K562 (cell line): ENCODE data around the gene SCGB1D1. TPM values are rescaled to one million over a fixed set of nuclear protein-coding genes. Genes with fewer than 3 reads are reported as not detected.

ENCODE experiments used
- ATAC-seq: fragments of 200-7000 bp; cut with Tn5 transposase; 3 replicates; pipeline ENCODE4 v1.9.1; 2020; ENCODE audit warnings: moderate library complexity
- BruUV-seq: library from RNA; stranded (reverse); fragments of 400-500 nt; replicated peaks from 2 replicates; lab custom pipeline; 2021; lab: Mats Ljungman, UMichigan
- CTCF ChIA-PET: fragments of 300-600 bp; formaldehyde crosslinking; extraction: SDS; loops from one replicate; lab custom pipeline; 2021; ENCODE audit warnings: low intra/inter-chr PET ratio; lab: Yijun Ruan, JAX
- POLR2A ChIA-PET: fragments of 300-600, 350-650 bp; sonication (Branson Sonifier 250); formaldehyde crosslinking; extraction: SDS; loops from one replicate; lab custom pipeline; 2021; ENCODE audit warnings: antibody characterized with exemption, inconsistent platforms; lab: Yijun Ruan, JAX
- DNase-seq, 4 experiments: peaks; one replicate each; pipeline versions ENCODE4 v3.0.0 to v3.0.0-alpha.2; 2011 to 2018; ENCODE audit warnings: low spot score in 3 of 4, mixed read lengths in 3 of 4; ENCODE audit errors: extremely low read depth in 1 of 4
- FAIRE-seq: peaks from 2 replicates; lab custom pipeline; 2011; peaks lifted over from hg19 to GRCh38; lab: Jason Lieb, UNC
- H2AFZ ChIP-seq: 2 replicates; pipeline ENCODE4 v1.6.0; 2011; ENCODE audit warnings: low read depth, low read length, control low read depth, inconsistent platforms
- H3K27ac ChIP-seq: fragments of 200-600 bp; 3 replicates; pipeline ENCODE4 v1.8.0; 2011; ENCODE audit warnings: low read depth, mild to moderate bottlenecking, control low read depth, inconsistent platforms, low read length, moderate library complexity, mixed read lengths; ENCODE audit errors: extremely low read depth
- H3K27me3 ChIP-seq, 2 experiments: fragments of 300-600 bp in 1 of 2; 2 replicates in 1 of 2; 3 replicates in 1 of 2; pipeline versions ENCODE4 v1.6.0 to v1.8.0; 2011; ENCODE audit warnings: inconsistent platforms in 2 of 2, low read length in 2 of 2, mild to moderate bottlenecking in 1 of 2, mixed read lengths in 1 of 2, moderate library complexity in 1 of 2; ENCODE audit not compliant: control insufficient read depth in 2 of 2, insufficient read depth in 2 of 2
- H3K36me3 ChIP-seq: fragments of 300-600 bp; 3 replicates; pipeline ENCODE4 v1.8.0; 2011; ENCODE audit warnings: mild to moderate bottlenecking, low read length, inconsistent platforms; ENCODE audit not compliant: control insufficient read depth, insufficient read depth
- H3K4me1 ChIP-seq, 2 experiments: fragments of 200-600 bp in 1 of 2; replicated peaks in 1 of 2; 2 replicates in 1 of 2; 3 replicates in 1 of 2; pipeline versions ENCODE4 v1.5.1 to v1.8.0; 2011; ENCODE audit warnings: inconsistent platforms in 2 of 2, low read length in 2 of 2, mild to moderate bottlenecking in 1 of 2, mixed read lengths in 1 of 2, moderate library complexity in 1 of 2; ENCODE audit not compliant: control insufficient read depth in 2 of 2, insufficient read depth in 2 of 2
- H3K4me2 ChIP-seq: 2 replicates; pipeline ENCODE4 v1.6.1; 2011; ENCODE audit warnings: low read length, control low read depth, inconsistent platforms, mixed read lengths; ENCODE audit not compliant: insufficient read depth
- H3K4me3 ChIP-seq: fragments of 200-600 bp; sonication (generic), shearing (Covaris generic); 2 replicates; pipeline ENCODE4 v1.5.1; 2016; ENCODE audit warnings: control low read depth, inconsistent platforms
- H3K79me2 ChIP-seq: fragments of 200-600 bp; 3 replicates; pipeline ENCODE4 v1.8.0; 2011; ENCODE audit warnings: low read length, inconsistent platforms; ENCODE audit not compliant: control insufficient read depth, insufficient read depth
- H3K9ac ChIP-seq, 2 experiments: 2 replicates each; pipeline versions ENCODE4 v1.6.0 to v1.6.1; 2011; ENCODE audit warnings: low read depth in 2 of 2, low read length in 2 of 2, control low read depth in 1 of 2, inconsistent platforms in 1 of 2, mild to moderate bottlenecking in 1 of 2, mixed read lengths in 1 of 2; ENCODE audit not compliant: insufficient read depth in 1 of 2
- H3K9me1 ChIP-seq: one replicate; pipeline ENCODE4 v1.6.0; 2011; ENCODE audit warnings: inconsistent platforms, mild to moderate bottlenecking, low read length, moderate library complexity; ENCODE audit not compliant: control insufficient read depth, insufficient read depth
- H3K9me3 ChIP-seq: replicated peaks from 2 replicates; pipeline ENCODE4 v1.5.1; 2011; ENCODE audit warnings: low read depth, low read length, inconsistent platforms; ENCODE audit not compliant: control insufficient read depth, insufficient read depth
- H4K20me1 ChIP-seq: replicated peaks from 2 replicates; pipeline ENCODE4 v1.6.1; 2011; ENCODE audit warnings: low read length, inconsistent platforms, mixed read lengths; ENCODE audit not compliant: control insufficient read depth, insufficient read depth
- CCNT2 ChIP-seq: IDR thresholded peaks from 2 replicates; pipeline ENCODE4 v1.6.1; 2011; ENCODE audit warnings: borderline replicate concordance, low read depth, mild to moderate bottlenecking, moderate library complexity, mixed read lengths, low read length; ENCODE audit not compliant: insufficient read length; ENCODE audit errors: extremely low read depth
- CHCHD3 ChIP-seq: fragments of 250-450 bp; sonication (Bioruptor Pico); IDR thresholded peaks from 2 replicates; pipeline ENCODE4 v2.1.2; 2022; ENCODE audit warnings: mild to moderate bottlenecking
- EGR1 ChIP-seq: fragments of 450-650 bp; conservative IDR thresholded peaks from 2 replicates; pipeline ENCODE4 v1.6.1; 2017; ENCODE audit warnings: mild to moderate bottlenecking
- ESRRA ChIP-seq: fragments of 450-650 bp; IDR thresholded peaks from 2 replicates; pipeline ENCODE4 v1.6.1; 2014; ENCODE audit warnings: low read depth, mild to moderate bottlenecking, moderate library complexity, borderline replicate concordance
- ESRRB ChIP-seq: fragments of 250-450 bp; sonication (Bioruptor Pico); IDR thresholded peaks from 2 replicates; pipeline ENCODE4 v1.5.0; 2020; ENCODE audit warnings: mild to moderate bottlenecking, moderate library complexity, borderline replicate concordance
- FOXJ2 ChIP-seq: fragments of 200-800 bp; sonication (Bioruptor generic); IDR thresholded peaks from 2 replicates; pipeline ENCODE4 v1.6.1; 2016; ENCODE audit warnings: missing genetic modification characterization, missing compliant biosample characterization
- HDGF ChIP-seq: fragments of 450-650 bp; IDR thresholded peaks from 2 replicates; pipeline ENCODE4 v1.6.1; 2016
- IFI16 ChIP-seq: fragments of 250-450 bp; sonication (Bioruptor Pico); IDR thresholded peaks from 2 replicates; pipeline ENCODE4 v2.1.2; 2022; ENCODE audit warnings: mild to moderate bottlenecking, inconsistent platforms
- KHSRP ChIP-seq: fragments of 450-650 bp; IDR thresholded peaks from 2 replicates; pipeline ENCODE4 v1.6.1; 2017
- KLF1 ChIP-seq: fragments of 450-650 bp; IDR thresholded peaks from 2 replicates; pipeline ENCODE4 v1.6.1; 2016; ENCODE audit warnings: missing genetic modification characterization, missing compliant biosample characterization
- MCM5 ChIP-seq: fragments of 450-650 bp; IDR thresholded peaks from 2 replicates; pipeline ENCODE4 v1.6.1; 2016; ENCODE audit warnings: low read depth
- PYGO2 ChIP-seq: fragments of 450-650 bp; IDR thresholded peaks from 2 replicates; pipeline ENCODE4 v1.6.1; 2016; ENCODE audit warnings: mild to moderate bottlenecking, missing genetic modification characterization, moderate library complexity, missing compliant biosample characterization
- TAF15 ChIP-seq: fragments of 200-400 bp; formaldehyde crosslinking; IDR thresholded peaks from 2 replicates; pipeline ENCODE4 v1.6.1; 2017; ENCODE audit warnings: mild to moderate bottlenecking, low read depth, low read length, moderate library complexity
- ZFP1 ChIP-seq: fragments of 450-650 bp; formaldehyde crosslinking; IDR thresholded peaks from 2 replicates; pipeline ENCODE4 v1.4.0; 2020; ENCODE audit warnings: mild to moderate bottlenecking, mixed read lengths
- ZNF134 ChIP-seq: fragments of 250-450 bp; sonication (Bioruptor Pico); conservative IDR thresholded peaks from 2 replicates; pipeline ENCODE4 v1.4.0; 2020
- ZNF263 ChIP-seq: sonication (generic); formaldehyde crosslinking; IDR thresholded peaks from 2 replicates; pipeline ENCODE4 v1.8.0; 2022; ENCODE audit warnings: mild to moderate bottlenecking, missing genetic modification reagents, borderline replicate concordance
- WGBS: fragments of 100-300 bp; shearing (Covaris generic); methylation state at CpG from one replicate; pipeline ENCODE4 v1.1.6; 2016; ENCODE audit warnings: low coverage, mixed read lengths; ENCODE audit not compliant: insufficient coverage; ENCODE audit errors: missing lambda C conversion rate; 5-methylcytosine and 5-hydroxymethylcytosine counted together
- in situ Hi-C: fragments of 300-500 bp; cut with MboI; formaldehyde crosslinking; loops from 4 replicates; pipeline ENCODE4 v1.15.0; 2018; ENCODE audit warnings: inconsistent platforms, mixed read lengths
- intact Hi-C: fragments of 100-400 bp; cut with micrococcal nuclease; formaldehyde crosslinking; loops from 2 replicates; pipeline ENCODE4 v1.14.2; 2022
- polyA plus RNA-seq, 8 experiments: library from polyadenylated mRNA; depleted of rRNA in 4 of 8; stranded (reverse) in 5 of 8; unstranded in 3 of 8; fragments of >200 nt; fragmentation: Nextera tagmentation in 2 of 8; fragmentation: Illumina TruSeq in 1 of 8; extraction: Ambion mirVana in 2 of 8; extraction: Trizol in 1 of 8; gene quantifications; 2 replicates each; pipeline versions ENCODE4 v1.2.1 to v1.2.3, GENCODE V29; 2011 to 2014; ENCODE audit warnings: inconsistent platforms in 1 of 8, missing spikeins in 1 of 8
- total RNA-seq, 7 experiments: library from RNA; depleted of rRNA in 6 of 7; stranded (reverse); fragments of >200 nt in 6 of 7; fragmentation: Illumina TruSeq in 2 of 7; extraction: Trizol in 2 of 7; gene quantifications; 2 replicates each; pipeline versions ENCODE4 v1.2.1 to v1.2.3, GENCODE V29; 2011 to 2021; ENCODE audit warnings: low replicate concordance in 1 of 7
- TF ChIP-seq, protein P1 (sequence below): sonication (generic); formaldehyde crosslinking; IDR thresholded peaks from 2 replicates; pipeline ENCODE4 v1.9.0; 2022; ENCODE audit warnings: mild to moderate bottlenecking, missing genetic modification reagents
- TF ChIP-seq, protein P2 (sequence below), 2 experiments: fragments of 450-650 bp; IDR thresholded peaks; 2 replicates each; pipeline ENCODE4 v1.6.1; 2016
- TF ChIP-seq, protein P3 (sequence below): fragments of 200-400 bp; formaldehyde crosslinking; IDR thresholded peaks from 2 replicates; pipeline ENCODE4 v1.6.1; 2017; ENCODE audit warnings: mild to moderate bottlenecking, low read depth, low read length, moderate library complexity
- TF ChIP-seq, protein P4 (sequence below): fragments of 250-450 bp; sonication (Bioruptor Pico); IDR thresholded peaks from 2 replicates; pipeline ENCODE4 v1.8.0; 2021; ENCODE audit warnings: borderline replicate concordance, mild to moderate bottlenecking, moderate library complexity; ENCODE audit not compliant: poor library complexity, severe bottlenecking

SCGB1D1 gene
- total and polyA plus RNA-seq, 9 of the 15 experiments (the other 6 are each of a cell fraction or from before 2014, with no cell fraction given), result not detected

DNA sequence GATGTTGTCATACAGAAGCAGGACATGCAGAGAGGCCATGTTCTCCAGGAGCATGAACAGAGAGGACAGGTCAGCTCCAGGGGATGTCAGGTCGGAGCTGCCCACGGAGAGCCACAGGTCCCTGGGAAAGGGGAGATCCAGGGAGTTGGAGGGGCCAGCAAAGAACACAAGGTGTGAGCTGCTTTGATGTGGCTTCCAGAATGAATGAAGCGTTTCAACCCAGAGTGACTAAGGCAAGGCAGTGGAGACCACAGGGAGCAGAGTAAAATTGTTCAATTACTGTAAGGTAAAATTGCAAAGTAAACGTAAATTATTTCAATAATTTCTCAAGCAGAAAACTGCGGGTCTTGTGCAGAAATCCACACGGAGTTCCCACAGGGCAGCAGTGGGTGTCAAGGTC lies 12.9 kb downstream of the SCGB1D1 start (continued):
- TF ChIP-seq, protein P1, sequence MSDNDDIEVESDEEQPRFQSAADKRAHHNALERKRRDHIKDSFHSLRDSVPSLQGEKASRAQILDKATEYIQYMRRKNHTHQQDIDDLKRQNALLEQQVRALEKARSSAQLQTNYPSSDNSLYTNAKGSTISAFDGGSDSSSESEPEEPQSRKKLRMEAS (CRISPR knock-in tag), result no peak
- TF ChIP-seq HDGF, result no peak
- TF ChIP-seq ZNF263 (CRISPR knock-in tag), result no peak
- no peak for TF ChIP-seq CCNT2
- TF ChIP-seq EGR1, result no peak
- TF ChIP-seq ZNF134 (CRISPR knock-in tag), result no peak
- TF ChIP-seq, protein P2, sequence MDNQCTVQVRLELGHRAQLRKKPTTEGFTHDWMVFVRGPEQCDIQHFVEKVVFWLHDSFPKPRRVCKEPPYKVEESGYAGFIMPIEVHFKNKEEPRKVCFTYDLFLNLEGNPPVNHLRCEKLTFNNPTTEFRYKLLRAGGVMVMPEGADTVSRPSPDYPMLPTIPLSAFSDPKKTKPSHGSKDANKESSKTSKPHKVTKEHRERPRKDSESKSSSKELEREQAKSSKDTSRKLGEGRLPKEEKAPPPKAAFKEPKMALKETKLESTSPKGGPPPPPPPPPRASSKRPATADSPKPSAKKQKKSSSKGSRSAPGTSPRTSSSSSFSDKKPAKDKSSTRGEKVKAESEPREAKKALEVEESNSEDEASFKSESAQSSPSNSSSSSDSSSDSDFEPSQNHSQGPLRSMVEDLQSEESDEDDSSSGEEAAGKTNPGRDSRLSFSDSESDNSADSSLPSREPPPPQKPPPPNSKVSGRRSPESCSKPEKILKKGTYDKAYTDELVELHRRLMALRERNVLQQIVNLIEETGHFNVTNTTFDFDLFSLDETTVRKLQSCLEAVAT (IDR thresholded peaks at IDR 0.05), result no peak
- TF ChIP-seq ESRRB (CRISPR knock-in tag), result no peak

DNA sequence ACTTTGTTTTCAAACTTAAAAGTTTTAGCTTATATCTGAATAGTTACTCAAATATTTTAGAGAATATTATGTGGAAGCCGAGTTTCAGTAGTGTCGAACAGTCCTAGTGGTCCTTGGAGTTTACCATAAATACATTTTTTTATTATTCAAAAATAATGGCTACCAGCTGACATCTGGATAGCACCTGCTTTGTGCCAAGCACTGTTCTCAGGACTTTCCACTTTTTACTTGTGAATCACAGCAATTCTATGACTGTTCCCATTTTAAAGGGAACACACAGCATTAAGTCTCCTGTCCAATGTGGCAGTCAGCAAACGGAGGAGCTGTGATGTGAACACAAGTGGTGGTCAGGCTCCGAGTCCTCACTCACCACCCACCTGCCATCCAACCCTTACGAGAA lies 14.4 kb downstream of the SCGB1D1 start:
- 2% methylated on average over 5 of the region's 5 CpGs for WGBS
- no peaks in the 10 kb centered on the region for H3K9me1 ChIP-seq
- ChIA-PET CTCF (no interaction called here), POLR2A (interaction anchor here (0.5 to 0.9 kb wide), 2 partner anchors 10 to 244 kb away, joined by 3 read pairs; no protein-coding TSS in a partner anchor)
- H3K79me2 ChIP-seq, result no peaks in the 10 kb centered on the region
- no TSS peak for BruUV-seq
- no peaks in the 10 kb centered on the region for H3K9me3 ChIP-seq
- H3K4me2 ChIP-seq, result no peak overlapping the region
- no peak for DNase-seq
- TF ChIP-seq EGR1 (no peak), ZFP1 (CRISPR knock-in tag) (no peak), PYGO2 (no peak), KHSRP (no peak), TAF15 (no peak), IFI16 (CRISPR knock-in tag) (no peak), KLF1 (tag) (no peak), CHCHD3 (CRISPR knock-in tag) (no peak), FOXJ2 (tag) (no peak), MCM5 (no peak), ESRRA (no peak)
- TF ChIP-seq, protein P3, sequence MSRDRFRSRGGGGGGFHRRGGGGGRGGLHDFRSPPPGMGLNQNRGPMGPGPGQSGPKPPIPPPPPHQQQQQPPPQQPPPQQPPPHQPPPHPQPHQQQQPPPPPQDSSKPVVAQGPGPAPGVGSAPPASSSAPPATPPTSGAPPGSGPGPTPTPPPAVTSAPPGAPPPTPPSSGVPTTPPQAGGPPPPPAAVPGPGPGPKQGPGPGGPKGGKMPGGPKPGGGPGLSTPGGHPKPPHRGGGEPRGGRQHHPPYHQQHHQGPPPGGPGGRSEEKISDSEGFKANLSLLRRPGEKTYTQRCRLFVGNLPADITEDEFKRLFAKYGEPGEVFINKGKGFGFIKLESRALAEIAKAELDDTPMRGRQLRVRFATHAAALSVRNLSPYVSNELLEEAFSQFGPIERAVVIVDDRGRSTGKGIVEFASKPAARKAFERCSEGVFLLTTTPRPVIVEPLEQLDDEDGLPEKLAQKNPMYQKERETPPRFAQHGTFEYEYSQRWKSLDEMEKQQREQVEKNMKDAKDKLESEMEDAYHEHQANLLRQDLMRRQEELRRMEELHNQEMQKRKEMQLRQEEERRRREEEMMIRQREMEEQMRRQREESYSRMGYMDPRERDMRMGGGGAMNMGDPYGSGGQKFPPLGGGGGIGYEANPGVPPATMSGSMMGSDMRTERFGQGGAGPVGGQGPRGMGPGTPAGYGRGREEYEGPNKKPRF, result no peak
- TF ChIP-seq, protein P4, sequence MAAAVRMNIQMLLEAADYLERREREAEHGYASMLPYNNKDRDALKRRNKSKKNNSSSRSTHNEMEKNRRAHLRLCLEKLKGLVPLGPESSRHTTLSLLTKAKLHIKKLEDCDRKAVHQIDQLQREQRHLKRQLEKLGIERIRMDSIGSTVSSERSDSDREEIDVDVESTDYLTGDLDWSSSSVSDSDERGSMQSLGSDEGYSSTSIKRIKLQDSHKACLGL, result no peak
- in situ Hi-C loops (no loop called here), intact Hi-C loops (no loop called here)
- H4K20me1 ChIP-seq, result no peaks in the 10 kb centered on the region
- no peaks in the 10 kb centered on the region for H3K36me3 ChIP-seq
- ATAC-seq, result no peak
- no peak overlapping the region for H3K9ac ChIP-seq
- H3K27me3 ChIP-seq, result peaks cover 24 to 51% of the 10 kb centered on the region in 2 experiments
- no peaks in the 10 kb centered on the region for H3K4me1 ChIP-seq
- H3K27ac ChIP-seq, result no peak overlapping the region
- H3K4me3 ChIP-seq, result no peak overlapping the region
- FAIRE-seq, result no peak
- no peak overlapping the region for H2AFZ ChIP-seq
